Liver (tissue), 9 donors: ENCODE results near the gene PRR30. TPM values are rescaled to one million over a fixed set of nuclear protein-coding genes. Genes with fewer than 3 reads are reported as not detected.

Experiments
- DNase-seq: peaks from one replicate; pipeline ENCODE4 v3.0.0-alpha.2; 2017; ENCODE audit warnings: low spot score
- H3K27ac ChIP-seq, 2 donors: one replicate each; pipeline ENCODE4 v1.7.0; 2013; ENCODE audit warnings: inconsistent platforms in 2 of 2, low read length in 2 of 2, control low read depth in 1 of 2, low read depth in 1 of 2, mild to moderate bottlenecking in 1 of 2
- H3K27me3 ChIP-seq, 4 donors: one replicate each; pipeline versions ENCODE4 v1.6.1 to v1.7.0; 2013; ENCODE audit warnings: low read length in 3 of 4, inconsistent platforms in 1 of 4, mild to moderate bottlenecking in 1 of 4, moderate library complexity in 1 of 4; ENCODE audit not compliant: control insufficient read depth in 4 of 4, insufficient read depth in 4 of 4
- H3K36me3 ChIP-seq, 4 donors: one replicate each; pipeline versions ENCODE4 v1.6.1 to v1.7.0; 2013; ENCODE audit warnings: low read length in 3 of 4, mild to moderate bottlenecking in 3 of 4, low read depth in 1 of 4, moderate library complexity in 1 of 4; ENCODE audit not compliant: control insufficient read depth in 4 of 4, insufficient read depth in 3 of 4
- H3K4me1 ChIP-seq, 4 donors: one replicate each; pipeline versions ENCODE4 v1.6.1 to v1.7.0; 2013; ENCODE audit warnings: low read length in 3 of 4, mild to moderate bottlenecking in 3 of 4, moderate library complexity in 1 of 4; ENCODE audit not compliant: control insufficient read depth in 4 of 4, insufficient read depth in 4 of 4
- H3K4me3 ChIP-seq, 3 donors: one replicate each; pipeline versions ENCODE4 v1.6.1 to v1.7.0; 2013; ENCODE audit warnings: low read length in 3 of 3, control low read depth in 1 of 3, low read depth in 1 of 3, mild to moderate bottlenecking in 1 of 3
- H3K9ac ChIP-seq, 2 donors: one replicate each; pipeline ENCODE4 v1.7.0; 2013; ENCODE audit warnings: low read length in 2 of 2, mild to moderate bottlenecking in 2 of 2, moderate library complexity in 2 of 2, control low read depth in 1 of 2, low read depth in 1 of 2
- H3K9me3 ChIP-seq, 4 donors: one replicate each; pipeline versions ENCODE4 v1.6.1 to v1.7.0; 2013; ENCODE audit warnings: low read length in 3 of 4; ENCODE audit not compliant: control insufficient read depth in 4 of 4
- ATF3 ChIP-seq: IDR thresholded peaks from 2 replicates; pipeline ENCODE4 v1.6.1; 2016; ENCODE audit warnings: antibody characterized with exemption
- CTCF ChIP-seq: fragments of 150-350 bp; IDR thresholded peaks from 2 replicates; pipeline ENCODE4 v1.5.1; 2017; ENCODE audit warnings: improper control_type of control experiment, low read depth, low read length; ENCODE audit not compliant: missing input control
- EGR1 ChIP-seq, 2 donors: IDR thresholded peaks; 2 replicates each; pipeline ENCODE4 v1.6.1; 2016 to 2018; ENCODE audit warnings: antibody characterized with exemption in 2 of 2, low read depth in 2 of 2
- FOXA1 ChIP-seq: IDR thresholded peaks from 2 replicates; pipeline ENCODE4 v1.6.1; 2016; ENCODE audit warnings: antibody characterized with exemption
- FOXA2 ChIP-seq: IDR thresholded peaks from 2 replicates; pipeline ENCODE4 v1.6.1; 2016; ENCODE audit warnings: antibody characterized with exemption
- GABPA ChIP-seq, 2 donors: IDR thresholded peaks in 1 of 2; conservative IDR thresholded peaks in 1 of 2; 2 replicates each; pipeline ENCODE4 v1.6.1; 2016; ENCODE audit warnings: antibody characterized with exemption in 2 of 2, mild to moderate bottlenecking in 1 of 2, moderate library complexity in 1 of 2
- JUND ChIP-seq, 2 donors: IDR thresholded peaks; 2 replicates each; pipeline ENCODE4 v1.6.1; 2016; ENCODE audit warnings: antibody characterized with exemption in 2 of 2
- MAX ChIP-seq: IDR thresholded peaks from 2 replicates; pipeline ENCODE4 v1.6.1; 2016; ENCODE audit warnings: antibody characterized with exemption
- NR2F2 ChIP-seq: IDR thresholded peaks from 2 replicates; pipeline ENCODE4 v1.6.1; 2016; ENCODE audit warnings: antibody characterized with exemption
- RAD21 ChIP-seq, 2 donors: IDR thresholded peaks; 2 replicates each; pipeline ENCODE4 v1.6.1; 2016; ENCODE audit warnings: antibody characterized with exemption in 2 of 2, mild to moderate bottlenecking in 2 of 2
- REST ChIP-seq: IDR thresholded peaks from 2 replicates; pipeline ENCODE4 v1.6.1; 2016; ENCODE audit warnings: antibody characterized with exemption, mild to moderate bottlenecking
- RXRA ChIP-seq, 2 donors: IDR thresholded peaks; 2 replicates each; pipeline ENCODE4 v1.6.1; 2017 to 2018; ENCODE audit warnings: antibody characterized with exemption in 2 of 2, mild to moderate bottlenecking in 1 of 2
- SP1 ChIP-seq: IDR thresholded peaks from 2 replicates; pipeline ENCODE4 v1.6.1; 2018; ENCODE audit warnings: antibody characterized with exemption, mild to moderate bottlenecking
- TAF1 ChIP-seq: conservative IDR thresholded peaks from 2 replicates; pipeline ENCODE4 v1.6.1; 2016; ENCODE audit warnings: antibody characterized with exemption, mild to moderate bottlenecking
- YY1 ChIP-seq: IDR thresholded peaks from 2 replicates; pipeline ENCODE4 v1.6.1; 2016; ENCODE audit warnings: antibody characterized with exemption, mild to moderate bottlenecking
- ZBTB33 ChIP-seq: IDR thresholded peaks from 2 replicates; pipeline ENCODE4 v1.6.1; 2016; ENCODE audit warnings: antibody characterized with exemption
- WGBS: extraction: QIAGEN DNeasy Blood & Tissue Kit; methylation state at CpG from one replicate; pipeline ENCODE4 v1.1.7; 2013; 5-methylcytosine and 5-hydroxymethylcytosine counted together
- polyA plus RNA-seq, 2 donors: library from polyadenylated mRNA; stranded (reverse) in 1 of 2; unstranded in 1 of 2; fragments of 200-250 nt in 1 of 2; fragments of >200 nt in 1 of 2; fragmentation: Nextera tagmentation in 1 of 2; extraction: Ambion mirVana in 1 of 2; gene quantifications; one replicate each; pipeline versions ENCODE4 v1.2.1 to v1.2.3, GENCODE V29; 2013 to 2015
- total RNA-seq, 2 donors: library from RNA; depleted of rRNA; stranded (reverse); fragments of >200 nt; gene quantifications; one replicate each; pipeline ENCODE4 v1.2.3, GENCODE V29; 2014
- donor health status: healthy.
- donor health status: healthy.
- donor health status: healthy.
- donor health status: healthy.
- donor health status: healthy.

PRR30 gene
- total and polyA plus RNA-seq, 4 donors = not detected

- 94% methylated on average over 8 of the region's 8 CpGs for WGBS
- Histone ChIP-seq H3K9me3 (no peaks in the 10 kb centered on the region), H3K4me1 (peaks cover 0 to 6% (median under 1%) of the 10 kb centered on the region in 4 donors), H3K27ac (no peak overlapping the region), H3K9ac (no peak overlapping the region), H3K27me3 (no peaks in the 10 kb centered on the region), H3K36me3 (no peaks in the 10 kb centered on the region), H3K4me3 (no peak overlapping the region)
- TF ChIP-seq NR2F2 (no peak), REST (no peak), MAX (no peak), TAF1 (no peak), CTCF (no peak), FOXA2 (no peak), EGR1 (IDR thresholded peaks at IDR 0.05; ENCODE audit: low read depth in 2 of 2) (no peak)
- DNase-seq = no peak
Observed at GRCh38 chr2:27164960-27165763, 26.0 kb upstream of the PRR30 start.

- DNase-seq = no peak
- 44% methylated on average over 15 of the region's 15 CpGs for WGBS
- H3K27me3 ChIP-seq = no peaks in the 10 kb centered on the region
- H3K4me3 ChIP-seq = peak overlapping the region; percentile 21 to 66 (median 57)
- H3K9me3 ChIP-seq = no peaks in the 10 kb centered on the region
- no peaks in the 10 kb centered on the region for H3K36me3 ChIP-seq
- H3K9ac ChIP-seq = peak overlapping the region in 1 of 2 donors; percentile 93
- H3K4me1 ChIP-seq = peaks cover 0 to 2% (median under 1%) of the 10 kb centered on the region in 4 donors
- H3K27ac ChIP-seq = peak overlapping the region; percentile 76 to 79
- TF ChIP-seq ZBTB33 = no peak
- TF ChIP-seq GABPA (IDR thresholded peaks at IDR 0.05 in 1 of 2, conservative IDR thresholded peaks at IDR 0.05 in 1 of 2) = no peak
- TF ChIP-seq YY1 = peak; percentile 44
- no peak for TF ChIP-seq RAD21 (IDR thresholded peaks at IDR 0.05)
- TF ChIP-seq NR2F2 = no peak
- no peak for TF ChIP-seq FOXA1
- TF ChIP-seq JUND (IDR thresholded peaks at IDR 0.05) = no peak
- TF ChIP-seq EGR1 (IDR thresholded peaks at IDR 0.05; ENCODE audit: low read depth in 2 of 2) = no peak
- TF ChIP-seq TAF1 = peak; percentile 20
- TF ChIP-seq FOXA2 = no peak
- no peak for TF ChIP-seq ATF3
- no peak for TF ChIP-seq SP1
- peak; percentile 59 for TF ChIP-seq REST
- TF ChIP-seq RXRA (IDR thresholded peaks at IDR 0.05) = peak; percentile 8 to 36
Observed at GRCh38 chr2:27162151-27163121, 23.2 kb upstream of the PRR30 start.
